Upper lobe of left lung (tissue), 4 donors: Measurements from ENCODE around the gene DNAAF3.

Source experiments
- CTCF ChIP-seq, 6 experiments: fragments of 450-650 bp in 4 of 6; fragments of 200-600 bp in 2 of 6; sonication (generic) in 2 of 6; IDR thresholded peaks; one replicate each; pipeline ENCODE4 v1.5.1; 2016 to 2019; ENCODE audit warnings: antibody characterized with exemption in 6 of 6
- EP300 ChIP-seq, 4 donors: sonication (generic); formaldehyde crosslinking; IDR thresholded peaks; one replicate each; pipeline ENCODE4 v1.5.1; 2017; ENCODE audit warnings: antibody characterized with exemption in 4 of 4, control low read depth in 2 of 4
- POLR2A ChIP-seq, 4 donors: fragments of 450-650 bp; IDR thresholded peaks; one replicate each; pipeline ENCODE4 v1.5.1; 2016 to 2017; ENCODE audit warnings: antibody characterized with exemption in 4 of 4, mild to moderate bottlenecking in 2 of 4
- POLR2AphosphoS5 ChIP-seq, 2 donors: sonication (generic); formaldehyde crosslinking; IDR thresholded peaks; one replicate each; pipeline ENCODE4 v1.5.1; 2017; ENCODE audit warnings: antibody characterized with exemption in 2 of 2

- TF ChIP-seq CTCF (IDR thresholded peaks at IDR 0.05) = peak; percentile 72 to 92 (median 84)
- no peak for TF ChIP-seq POLR2A (IDR thresholded peaks at IDR 0.05)
- TF ChIP-seq POLR2AphosphoS5 (IDR thresholded peaks at IDR 0.05) = no peak
- TF ChIP-seq EP300 (IDR thresholded peaks at IDR 0.05) = no peak
These were observed 6.1 kb downstream of the DNAAF3 start for GRCh38 chr19:55160128-55160985.
